ENCODE data around the gene SLC49A3. TPM values are rescaled to one million over a fixed set of nuclear protein-coding genes. Genes with fewer than 3 reads are reported as not detected.

SLC49A3 gene
- polyA plus RNA-seq, 1 experiment: 2.8 TPM

DNA sequence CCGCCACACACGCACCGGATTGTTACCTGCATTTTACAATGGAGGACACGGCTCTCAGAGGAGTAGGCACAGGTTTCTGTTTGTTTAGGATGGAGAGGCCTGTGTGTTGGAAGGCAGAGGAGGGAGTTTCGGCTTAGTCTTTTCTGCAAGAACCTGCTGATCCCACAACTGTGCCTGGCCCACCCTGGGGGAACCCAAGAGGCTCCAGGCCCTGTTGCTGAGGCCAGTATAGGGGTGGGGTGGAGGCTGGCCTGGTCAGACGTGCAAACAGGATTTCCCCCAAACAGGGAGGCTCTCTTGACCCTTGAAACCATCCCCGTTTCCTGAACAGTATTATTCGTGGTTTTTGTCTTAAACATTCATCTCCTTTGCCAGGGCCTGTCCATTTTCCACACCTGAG, 772 bp upstream of the SLC49A3 start:
- Histone ChIP-seq H3K4me3 (ENCODE audit: low read depth, low read length) (no peak overlapping the region), H3K36me3 (ENCODE audit: control insufficient read depth, insufficient read depth, low read length) (no peaks in the 10 kb centered on the region), H3K27me3 (ENCODE audit: control insufficient read depth, insufficient read depth, low read length) (peaks cover 2% of the 10 kb centered on the region; the same call in 1 of the 2 replicates)
- ChIA-PET POLR2A (no interaction called here), CTCF (interaction anchor here (0.6 kb wide), 1 partner anchor 37 kb away, joined by 4 read pairs; no protein-coding TSS in a partner anchor)
- no peak for DNase-seq (ENCODE audit: low read depth)
- no peak for TF ChIP-seq CTCF (IDR thresholded peaks at IDR 0.05; ENCODE audit: insufficient read depth, low read depth, low read length)

DNA sequence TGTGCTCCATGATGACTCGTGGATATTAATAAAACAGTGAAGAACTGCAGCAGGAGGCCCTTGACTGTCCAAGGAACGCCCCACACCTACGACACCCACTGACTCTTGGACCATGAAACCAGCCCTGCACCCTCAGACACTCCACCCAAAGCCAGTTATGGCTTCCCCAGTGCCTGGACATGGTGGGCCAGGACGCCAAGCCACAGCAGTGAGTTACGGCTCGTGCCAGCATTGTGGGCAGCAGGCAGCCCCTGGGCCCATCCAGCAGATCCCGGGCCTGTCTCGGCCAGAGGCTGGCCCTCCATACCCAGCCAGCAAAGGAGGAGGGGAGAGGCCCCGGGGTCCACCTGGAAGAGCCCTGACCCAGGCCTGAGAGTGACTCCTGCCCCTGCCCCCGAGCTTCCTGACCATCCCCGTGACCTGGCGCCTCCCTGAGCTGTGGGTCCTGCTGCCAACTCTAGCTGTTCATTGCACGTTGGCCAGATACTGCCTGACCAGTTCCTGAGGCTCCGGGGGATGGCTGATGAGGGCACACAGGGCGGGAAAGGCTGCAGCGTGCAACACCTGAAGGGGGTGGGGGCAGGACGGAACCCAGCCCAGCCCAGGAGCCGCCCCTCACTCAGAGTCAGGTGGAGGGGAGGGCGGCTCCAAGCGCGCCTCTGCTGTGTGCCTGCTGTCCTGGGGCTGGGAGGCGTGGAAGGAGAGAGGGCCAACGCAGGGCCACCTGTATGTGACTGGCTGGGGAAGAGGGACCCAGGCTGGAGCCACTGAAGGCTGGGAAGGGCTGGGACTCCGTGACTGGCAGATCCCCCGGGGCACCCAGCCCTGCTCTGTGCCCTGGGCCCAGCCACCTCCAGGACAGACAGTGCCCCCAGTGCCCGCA, 739 bp downstream of the SLC49A3 start:
- H3K36me3 ChIP-seq (ENCODE audit: control insufficient read depth, insufficient read depth, low read length): no peaks in the 10 kb centered on the region
- 0 out of 2 replicates have a peak, but pooled peaks cover under 1% of the 10 kb centered on the region for H3K27me3 ChIP-seq (ENCODE audit: control insufficient read depth, insufficient read depth, low read length)
- no peak for DNase-seq (ENCODE audit: low read depth)
- POLR2A ChIA-PET: no interaction called here
- TF ChIP-seq CTCF (IDR thresholded peaks at IDR 0.05; ENCODE audit: insufficient read depth, low read depth, low read length): no peak
- CTCF ChIA-PET: interaction anchor here (1.3 kb wide), 1 partner anchor 12 kb away, joined by 4 read pairs; no protein-coding TSS in a partner anchor
- H3K4me3 ChIP-seq (ENCODE audit: low read depth, low read length): peak overlapping the region; percentile 31

GRCh38 chr4:687048-687970, 1.6 kb downstream of the SLC49A3 start:
- no peak for TF ChIP-seq CTCF (IDR thresholded peaks at IDR 0.05; ENCODE audit: insufficient read depth, low read depth, low read length)
- Histone ChIP-seq H3K36me3 (ENCODE audit: control insufficient read depth, insufficient read depth, low read length) (no peaks in the 10 kb centered on the region), H3K27me3 (ENCODE audit: control insufficient read depth, insufficient read depth, low read length) (no peaks in the 10 kb centered on the region), H3K4me3 (ENCODE audit: low read depth, low read length) (no peak overlapping the region)
- ChIA-PET CTCF (interaction anchor here (0.9 to 1.3 kb wide), 6 partner anchors 10 to 16 kb away, joined by 3 to 4 read pairs (median 3); partner anchors contain the start of genes ATP5ME and MYL5), POLR2A (interaction anchor here (1.0 kb wide), 1 partner anchor 10 kb away, joined by 3 read pairs; no protein-coding TSS in a partner anchor)
- peak; percentile 46 for DNase-seq (ENCODE audit: low read depth)

GRCh38 chr4:686413-687040, 2.4 kb downstream of the SLC49A3 start:
- TF ChIP-seq CTCF (IDR thresholded peaks at IDR 0.05; ENCODE audit: insufficient read depth, low read depth, low read length): no peak
- Histone ChIP-seq H3K27me3 (ENCODE audit: control insufficient read depth, insufficient read depth, low read length) (no peaks in the 10 kb centered on the region), H3K4me3 (ENCODE audit: low read depth, low read length) (no peak overlapping the region), H3K36me3 (ENCODE audit: control insufficient read depth, insufficient read depth, low read length) (no peaks in the 10 kb centered on the region)
- DNase-seq (ENCODE audit: low read depth): no peak
- ChIA-PET CTCF (interaction anchor here (0.9 to 2.8 kb wide), 8 partner anchors 9 to 301 kb away, joined by 3 to 7 read pairs (median 3); partner anchors contain the start of genes ATP5ME and MYL5), POLR2A (interaction anchor here (1.0 kb wide), 1 partner anchor 9 kb away, joined by 3 read pairs; no protein-coding TSS in a partner anchor)
